Thyroid gland (tissue), 4 donors: ENCODE results near the gene GPR157. TPM values are rescaled to one million over a fixed set of nuclear protein-coding genes. Genes with fewer than 3 reads are reported as not detected.
A peak's percentile ranks its signal among the peaks of the same experiment; 100 is the strongest.
"Not testable (repeated sequence)": the region's sequence is repeated elsewhere in the genome, so short reads cannot be mapped to it uniquely, and the experiment has no call there.

ENCODE experiments used
- DNase-seq, 2 donors: peaks; one replicate each; pipeline ENCODE4 v3.0.0-alpha.2; 2019
- H3K27ac ChIP-seq, 3 donors: fragments of 200-600 bp; sonication (generic); 1 replicate in 2 of 3; 2 replicates in 1 of 3; pipeline ENCODE4 v1.5.1; 2016 to 2019; ENCODE audit warnings: mild to moderate bottlenecking in 1 of 3, moderate library complexity in 1 of 3
- H3K27me3 ChIP-seq: fragments of 200-600 bp; sonication (generic); one replicate; pipeline ENCODE4 v1.5.1; 2019
- H3K36me3 ChIP-seq, 2 donors: fragments of 200-600 bp; sonication (generic); one replicate each; pipeline ENCODE4 v1.5.1; 2016 to 2019
- H3K4me1 ChIP-seq, 2 donors: fragments of 200-600 bp; sonication (generic); one replicate each; pipeline ENCODE4 v1.5.1; 2017 to 2019
- H3K4me3 ChIP-seq, 3 donors: fragments of 200-600 bp; sonication (generic); replicated peaks in 1 of 3; 1 replicate in 2 of 3; 2 replicates in 1 of 3; pipeline ENCODE4 v1.5.1; 2016; ENCODE audit warnings: mild to moderate bottlenecking in 1 of 3
- H3K9me3 ChIP-seq: fragments of 200-600 bp; sonication (generic); one replicate; pipeline ENCODE4 v1.5.1; 2017
- POLR2A ChIP-seq, 2 donors: fragments of 450-650 bp; IDR thresholded peaks; one replicate each; pipeline ENCODE4 v1.6.1; 2017; ENCODE audit warnings: antibody characterized with exemption in 2 of 2, mild to moderate bottlenecking in 2 of 2, moderate library complexity in 1 of 2
- WGBS, 2 donors: methylation state at CpG; one replicate each; pipeline ENCODE4 v1.1.5; 2017; 5-methylcytosine and 5-hydroxymethylcytosine counted together
- intact Hi-C: fragments of 100-400 bp; cut with DNase I; formaldehyde crosslinking; loops from one replicate; pipeline ENCODE4 v1.15.1; 2023
- total RNA-seq, 4 donors: library from RNA; depleted of rRNA; stranded (reverse); fragments of >200 nt; gene quantifications; one replicate each; pipeline ENCODE4 v1.2.3, GENCODE V29; 2016
- TF ChIP-seq, protein P1 (sequence below), 6 experiments: fragments of 200-600 bp in 3 of 6; fragments of 450-650 bp in 3 of 6; sonication (generic) in 3 of 6; IDR thresholded peaks; one replicate each; pipeline ENCODE4 v1.5.1; 2016 to 2019; ENCODE audit warnings: antibody characterized with exemption in 6 of 6, mild to moderate bottlenecking in 2 of 6, inconsistent platforms in 1 of 6, moderate library complexity in 1 of 6

GPR157 gene
- total RNA-seq, 4 donors from 2014 or later, result 5.6 to 10.4 (median 7.3) TPM

- no peaks in the 10 kb centered on the region for H3K27me3 ChIP-seq
- intact Hi-C loops, result no loop called here
- no peak for TF ChIP-seq POLR2A (IDR thresholded peaks at IDR 0.05)
- TF ChIP-seq, protein P1, sequence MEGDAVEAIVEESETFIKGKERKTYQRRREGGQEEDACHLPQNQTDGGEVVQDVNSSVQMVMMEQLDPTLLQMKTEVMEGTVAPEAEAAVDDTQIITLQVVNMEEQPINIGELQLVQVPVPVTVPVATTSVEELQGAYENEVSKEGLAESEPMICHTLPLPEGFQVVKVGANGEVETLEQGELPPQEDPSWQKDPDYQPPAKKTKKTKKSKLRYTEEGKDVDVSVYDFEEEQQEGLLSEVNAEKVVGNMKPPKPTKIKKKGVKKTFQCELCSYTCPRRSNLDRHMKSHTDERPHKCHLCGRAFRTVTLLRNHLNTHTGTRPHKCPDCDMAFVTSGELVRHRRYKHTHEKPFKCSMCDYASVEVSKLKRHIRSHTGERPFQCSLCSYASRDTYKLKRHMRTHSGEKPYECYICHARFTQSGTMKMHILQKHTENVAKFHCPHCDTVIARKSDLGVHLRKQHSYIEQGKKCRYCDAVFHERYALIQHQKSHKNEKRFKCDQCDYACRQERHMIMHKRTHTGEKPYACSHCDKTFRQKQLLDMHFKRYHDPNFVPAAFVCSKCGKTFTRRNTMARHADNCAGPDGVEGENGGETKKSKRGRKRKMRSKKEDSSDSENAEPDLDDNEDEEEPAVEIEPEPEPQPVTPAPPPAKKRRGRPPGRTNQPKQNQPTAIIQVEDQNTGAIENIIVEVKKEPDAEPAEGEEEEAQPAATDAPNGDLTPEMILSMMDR (IDR thresholded peaks at IDR 0.05), result no peak
- peaks cover 0 to 23% of the 10 kb centered on the region in 2 donors for H3K4me1 ChIP-seq
- DNase-seq, result no peak
- no peaks in the 10 kb centered on the region for H3K36me3 ChIP-seq
- no peak overlapping the region for H3K4me3 ChIP-seq
- peak overlapping the region in 1 of 3 donors; percentile 73 for H3K27ac ChIP-seq
- 46 to 60% methylated on average over 4 of the region's 4 CpGs for WGBS, 2 donors
- H3K9me3 ChIP-seq, result no peaks in the 10 kb centered on the region
Measured at GRCh38 chr1:9164532-9164900, 35.6 kb upstream of the GPR157 start.

GRCh38 chr1:9161963-9162362 lies 33.1 kb upstream of the GPR157 start:
- Histone ChIP-seq H3K4me1 (peaks cover 0 to 23% of the 10 kb centered on the region in 2 donors), H3K9me3 (no peaks in the 10 kb centered on the region), H3K27me3 (no peaks in the 10 kb centered on the region), H3K27ac (peak overlapping the region in 2 of 3 donors; percentile 64 to 73), H3K36me3 (no peaks in the 10 kb centered on the region), H3K4me3 (no peak overlapping the region)
- WGBS, 2 donors, result 51 to 54% methylated on average over 7 of the region's 9 CpGs
- intact Hi-C loops, result no loop called here
- DNase-seq, result peak; percentile 58 to 60
- no peak for TF ChIP-seq POLR2A (IDR thresholded peaks at IDR 0.05)
- TF ChIP-seq, protein P1 (IDR thresholded peaks at IDR 0.05), result no peak

- Histone ChIP-seq H3K36me3 (no peaks in the 10 kb centered on the region), H3K27me3 (no peaks in the 10 kb centered on the region), H3K27ac (no peak overlapping the region), H3K4me3 (no peak overlapping the region), H3K9me3 (no peaks in the 10 kb centered on the region), H3K4me1 (peaks cover 0 to 23% of the 10 kb centered on the region in 2 donors)
- no peak for TF ChIP-seq POLR2A (IDR thresholded peaks at IDR 0.05)
- WGBS, 2 donors, result 76 to 81% methylated on average over 6 of the region's 6 CpGs
- DNase-seq, result no peak
- intact Hi-C loops, result no loop called here
Measured at GRCh38 chr1:9161342-9161741, 32.4 kb upstream of the GPR157 start.

GRCh38 chr1:9160079-9160717 lies 31.3 kb upstream of the GPR157 start:
- Histone ChIP-seq H3K36me3 (no peaks in the 10 kb centered on the region), H3K9me3 (no peaks in the 10 kb centered on the region), H3K27ac (no peak overlapping the region), H3K4me3 (no peak overlapping the region), H3K4me1 (peaks cover 0 to 23% of the 10 kb centered on the region in 2 donors), H3K27me3 (no peaks in the 10 kb centered on the region)
- TF ChIP-seq, protein P1 (IDR thresholded peaks at IDR 0.05), result no peak
- TF ChIP-seq POLR2A (IDR thresholded peaks at IDR 0.05), result no peak
- no peak for DNase-seq
- 91 to 92% methylated on average over 7 of the region's 7 CpGs for WGBS, 2 donors
- intact Hi-C loops, result no loop called here

- H3K4me3 ChIP-seq, result no peak overlapping the region
- no peak overlapping the region for H3K27ac ChIP-seq
- intact Hi-C loops, result no loop called here
- 96 to 100% methylated on average over 1 of the region's 1 CpG for whole genome bisulfite sequencing, 2 donors
- DNase-seq, result no peak
- TF ChIP-seq, protein P1 (IDR thresholded peaks at IDR 0.05), result no peak
- no peak for TF ChIP-seq POLR2A (IDR thresholded peaks at IDR 0.05)
- no peaks in the 10 kb centered on the region for H3K4me1 ChIP-seq
- H3K9me3 ChIP-seq, result no peaks in the 10 kb centered on the region
- H3K36me3 ChIP-seq, result no peaks in the 10 kb centered on the region
- no peaks in the 10 kb centered on the region for H3K27me3 ChIP-seq
Measured at GRCh38 chr1:9155879-9156278, 27.0 kb upstream of the GPR157 start.

- H3K27me3 ChIP-seq, H3K4me3 ChIP-seq, H3K36me3 ChIP-seq, H3K27ac ChIP-seq, H3K4me1 ChIP-seq, intact Hi-C loops, H3K9me3 ChIP-seq, DNase-seq: not testable (repeated sequence)
Measured at GRCh38 chr1:9155405-9155804, 26.5 kb upstream of the GPR157 start.
